ENCODE data around the gene CRHR2. TPM values are rescaled to one million over a fixed set of nuclear protein-coding genes. Genes with fewer than 3 reads are reported as not detected.

The CRHR2 gene
- total and polyA plus RNA-seq, 2 of the 13 experiments (the other 11 are each of a cell fraction or from before 2014, with no cell fraction given) = not detected

DNA sequence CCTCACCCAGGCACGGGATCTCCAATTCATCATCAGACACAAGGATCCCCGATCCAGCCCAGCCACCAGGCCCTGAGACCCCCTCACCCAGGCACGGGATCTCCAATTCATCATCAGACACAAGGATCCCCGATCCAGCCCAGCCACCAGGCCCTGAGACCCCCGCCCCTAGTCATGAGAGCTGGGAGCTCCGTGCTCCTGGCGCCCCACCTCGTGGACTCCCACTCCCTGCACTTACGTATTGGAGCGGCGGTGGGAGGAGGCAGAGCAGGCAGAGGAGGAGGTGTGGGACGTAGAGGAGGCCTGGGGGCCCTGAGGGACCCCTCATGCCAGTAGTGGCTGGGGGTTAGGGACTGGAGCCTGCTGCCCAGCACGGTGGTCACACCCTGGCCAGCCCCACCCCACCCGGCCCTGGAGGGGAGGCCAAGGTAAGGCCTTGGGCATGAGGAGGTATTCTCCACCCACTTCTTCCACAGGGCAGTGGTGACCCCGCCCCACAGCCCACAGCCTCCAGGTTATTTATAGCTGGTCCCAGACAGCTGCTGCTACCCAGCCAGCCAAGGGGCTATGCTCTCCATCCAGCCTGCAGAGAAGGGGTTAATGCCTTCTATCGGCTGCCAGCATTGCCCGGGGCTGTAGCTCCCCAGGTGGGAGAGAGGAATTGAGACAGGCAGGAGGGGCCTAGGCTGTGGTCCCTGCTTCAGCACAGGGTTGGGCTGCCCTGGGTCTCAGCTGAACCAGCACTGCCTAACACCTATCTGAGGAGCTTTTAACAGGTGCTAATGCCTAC lies 17.6 kb upstream of the CRHR2 start:
- Histone ChIP-seq H4K20me1 (ENCODE audit: insufficient read depth, low read length) (no peaks in the 10 kb centered on the region), H3K4me3 (replicated peaks in 1 of 3; ENCODE audit: insufficient read depth in 1 of 3, low read depth in 2 of 3, low read length in 3 of 3) (no peak overlapping the region), H2AFZ (ENCODE audit: low read length) (no peak overlapping the region), H3K36me3 (replicated peaks in 1 of 2; ENCODE audit: control insufficient read depth in 1 of 2, insufficient read depth in 2 of 2, low read length in 2 of 2) (no peaks in the 10 kb centered on the region), H3K9me3 (ENCODE audit: low read length) (no peaks in the 10 kb centered on the region), H3K9ac (ENCODE audit: insufficient read depth, low read depth, low read length) (no peak overlapping the region), H3K4me2 (ENCODE audit: low read depth, low read length) (no peak overlapping the region), H3K79me2 (ENCODE audit: insufficient read depth, low read length) (no peaks in the 10 kb centered on the region), H3K27ac (ENCODE audit: extremely low read length, insufficient read depth, low read length) (no peak overlapping the region), H3K4me1 (ENCODE audit: insufficient read depth, low read length) (peaks cover under 1% of the 10 kb centered on the region; the same call in 1 of the 2 replicates), H3K27me3 (ENCODE audit: control insufficient read depth in 1 of 2, insufficient read depth in 2 of 2, low read length in 2 of 2) (peaks cover 2 to 9% of the 10 kb centered on the region in 2 experiments; a peak in 3 of 5 replicates)
- DNase-seq (ENCODE audit: low spot score) = no peak
- TF ChIP-seq HMGA1 (CRISPR knock-in tag; conservative IDR thresholded peaks at IDR 0.05) (no peak), CHD2 (IDR thresholded peaks at IDR 0.05; ENCODE audit: low read depth, low read length) (no peak), MTF1 (CRISPR knock-in tag; IDR thresholded peaks at IDR 0.05) (no peak), RAD21 (CRISPR knock-in tag; IDR thresholded peaks at IDR 0.05) (no peak), FOXK1 (CRISPR knock-in tag; IDR thresholded peaks at IDR 0.05; ENCODE audit: borderline replicate concordance, low read depth) (no peak)
- TF ChIP-seq, protein P1, sequence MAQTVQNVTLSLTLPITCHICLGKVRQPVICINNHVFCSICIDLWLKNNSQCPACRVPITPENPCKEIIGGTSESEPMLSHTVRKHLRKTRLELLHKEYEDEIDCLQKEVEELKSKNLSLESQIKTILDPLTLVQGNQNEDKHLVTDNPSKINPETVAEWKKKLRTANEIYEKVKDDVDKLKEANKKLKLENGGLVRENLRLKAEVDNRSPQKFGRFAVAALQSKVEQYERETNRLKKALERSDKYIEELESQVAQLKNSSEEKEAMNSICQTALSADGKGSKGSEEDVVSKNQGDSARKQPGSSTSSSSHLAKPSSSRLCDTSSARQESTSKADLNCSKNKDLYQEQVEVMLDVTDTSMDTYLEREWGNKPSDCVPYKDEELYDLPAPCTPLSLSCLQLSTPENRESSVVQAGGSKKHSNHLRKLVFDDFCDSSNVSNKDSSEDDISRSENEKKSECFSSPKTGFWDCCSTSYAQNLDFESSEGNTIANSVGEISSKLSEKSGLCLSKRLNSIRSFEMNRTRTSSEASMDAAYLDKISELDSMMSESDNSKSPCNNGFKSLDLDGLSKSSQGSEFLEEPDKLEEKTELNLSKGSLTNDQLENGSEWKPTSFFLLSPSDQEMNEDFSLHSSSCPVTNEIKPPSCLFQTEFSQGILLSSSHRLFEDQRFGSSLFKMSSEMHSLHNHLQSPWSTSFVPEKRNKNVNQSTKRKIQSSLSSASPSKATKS (CRISPR knock-in tag; IDR thresholded peaks at IDR 0.05) = no peak
- ATAC-seq = no peak
- no TSS peak for BruUV-seq (replicated peaks)
- CTCF ChIA-PET (ENCODE audit: low intra/inter-chr PET ratio, low total read pairs) = no interaction called here
- intact Hi-C loops (cut with micrococcal nuclease; ENCODE audit: unreplicated experiment) (no loop called here), in situ Hi-C loops (cut with HindIII; ENCODE audit: extremely low pct_ligation_motif_present, low pct_unique_long_range_greater_than_20kb) (no loop called here)
- no peak for FAIRE-seq
- POLR2A ChIA-PET = no interaction called here
- WGBS (ENCODE audit: low lambda C conversion rate) = 29% methylated on average over 12 of the region's 17 CpGs
